Kasumi-1 (cell line): ENCODE results near the gene HIVEP3.

Experiments used
- DNase-seq, 2 experiments: peaks; one replicate each; lab custom pipeline; 2025; lab: John Stamatoyannopoulos, UW

HIVEP3 gene

DNA sequence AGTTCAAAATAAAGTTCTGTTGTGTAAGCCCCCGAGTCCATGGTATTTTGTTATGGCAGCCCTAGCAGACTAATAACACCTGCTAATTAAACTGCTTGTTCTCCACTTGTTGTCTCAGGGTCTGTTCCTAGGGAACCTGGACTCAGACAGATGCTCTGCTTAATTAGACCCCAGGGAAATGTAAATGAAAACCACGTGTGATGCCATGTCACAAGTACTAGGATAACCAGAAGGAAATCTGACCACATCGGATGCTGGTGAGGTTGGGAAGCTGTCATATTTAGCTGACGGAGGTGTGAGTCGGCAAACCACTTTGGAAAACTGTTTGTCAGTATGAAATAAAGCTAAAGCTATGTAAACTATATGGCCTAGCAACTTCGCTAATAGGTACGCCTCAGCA, 453.8 kb downstream of the HIVEP3 start:
- no peak for DNase-seq

GRCh38 chr1:41463516-41463915, 455.2 kb downstream of the HIVEP3 start:
- no peak for DNase-seq

- no peak for DNase-seq
These were observed 456.1 kb downstream of the HIVEP3 start for GRCh38 chr1:41462680-41463004.

DNA sequence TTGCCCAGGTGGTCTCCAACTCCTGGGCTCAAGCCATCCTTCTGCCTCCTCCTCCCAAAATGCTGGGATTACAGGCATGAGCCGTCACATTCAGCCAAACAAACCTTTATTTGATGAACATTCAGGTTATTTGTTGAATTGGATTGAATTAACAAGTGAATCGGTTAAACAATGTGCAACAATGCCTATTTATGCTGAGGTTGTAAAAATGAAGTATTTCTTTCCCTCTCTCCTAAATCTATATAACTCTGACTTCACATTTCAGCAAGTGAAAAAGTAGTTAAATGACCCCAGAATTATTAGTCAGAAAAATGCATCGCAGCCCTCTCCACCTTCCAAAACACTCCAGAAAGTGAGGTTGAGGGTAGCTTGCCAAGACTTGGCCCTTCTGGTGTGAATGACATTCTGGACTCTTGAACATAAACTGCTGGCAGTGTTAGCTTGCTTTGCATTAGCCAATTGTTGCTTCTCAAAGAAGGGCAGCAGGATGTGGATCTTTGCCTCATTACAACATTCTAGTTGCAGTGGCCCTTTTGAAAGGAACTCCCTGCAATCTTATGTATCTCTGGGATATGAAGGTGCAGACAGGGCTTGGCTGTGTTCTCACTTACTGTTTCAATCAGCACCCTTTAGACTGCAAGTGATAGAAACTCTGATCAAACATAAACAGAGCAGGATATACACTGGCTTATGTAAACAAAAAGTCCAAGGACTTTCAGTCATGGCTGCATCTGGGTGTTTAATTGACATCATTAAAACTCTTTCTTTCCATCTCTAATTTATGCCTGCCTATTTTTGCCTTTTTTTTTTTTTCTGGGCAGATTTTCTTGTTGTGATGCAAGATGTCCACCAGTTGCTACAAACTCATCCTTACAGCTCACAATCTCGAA, 456.7 kb downstream of the HIVEP3 start:
- DNase-seq, result no peak

- DNase-seq, result no peak
These were observed 461.7 kb downstream of the HIVEP3 start for GRCh38 chr1:41456847-41457540.
